Esophagus squamous epithelium (tissue), 5 donors: ENCODE data around the gene FIGNL2. TPM values are rescaled to one million over a fixed set of nuclear protein-coding genes. Genes with fewer than 3 reads are reported as not detected.

Experiments used
- DNase-seq: peaks from one replicate; lab custom pipeline; 2025; lab: John Stamatoyannopoulos, UW
- H3K27ac ChIP-seq, 4 donors: fragments of 200-600 bp; sonication (generic); one replicate each; pipeline ENCODE4 v1.5.1; 2016 to 2019; ENCODE audit warnings: mild to moderate bottlenecking in 1 of 4
- H3K27me3 ChIP-seq, 4 donors: fragments of 200-600 bp; sonication (generic); 1 replicate in 3 of 4; 2 replicates in 1 of 4; pipeline versions ENCODE4 v1.5.1 to v1.6.0; 2017 to 2021; ENCODE audit warnings: antibody characterized with exemption in 1 of 4
- H3K36me3 ChIP-seq, 3 donors: fragments of 200-600 bp; sonication (generic); one replicate each; pipeline ENCODE4 v1.5.1; 2016 to 2019
- H3K4me1 ChIP-seq, 3 donors: fragments of 200-600 bp; sonication (generic); one replicate each; pipeline ENCODE4 v1.5.1; 2017 to 2019
- H3K4me3 ChIP-seq, 4 donors: fragments of 200-600 bp; sonication (generic); 1 replicate in 3 of 4; 2 replicates in 1 of 4; pipeline ENCODE4 v1.5.1; 2016 to 2019; ENCODE audit warnings: mild to moderate bottlenecking in 2 of 4, moderate library complexity in 1 of 4
- H3K9me3 ChIP-seq, 3 donors: fragments of 200-600 bp; sonication (generic); one replicate each; pipeline ENCODE4 v1.5.1; 2016 to 2019
- POLR2A ChIP-seq, 4 donors: fragments of 450-650 bp; IDR thresholded peaks; one replicate each; pipeline ENCODE4 v1.6.1; 2017; ENCODE audit warnings: antibody characterized with exemption in 4 of 4, mild to moderate bottlenecking in 4 of 4, moderate library complexity in 3 of 4
- WGBS, 2 donors: methylation state at CpG; one replicate each; pipeline ENCODE4 v1.1.5; 2018; 5-methylcytosine and 5-hydroxymethylcytosine counted together
- intact Hi-C: fragments of 100-400 bp; cut with DNase I; formaldehyde crosslinking; loops from one replicate; pipeline ENCODE4 v1.15.0; 2022
- total RNA-seq, 4 donors: library from RNA; depleted of rRNA; stranded (reverse); fragments of >200 nt; gene quantifications; one replicate each; pipeline ENCODE4 v1.1.0, GENCODE V29; 2016
- TF ChIP-seq, protein P1 (sequence below), 6 experiments: fragments of 450-650 bp in 4 of 6; fragments of 200-600 bp in 2 of 6; sonication (generic) in 2 of 6; IDR thresholded peaks; one replicate each; pipeline ENCODE4 v1.5.1; 2016 to 2019; ENCODE audit warnings: antibody characterized with exemption in 6 of 6, mild to moderate bottlenecking in 4 of 6, moderate library complexity in 4 of 6
- donor health status: DM: yes; HTN: yes; CAD: no.

FIGNL2 gene
- total RNA-seq, 4 donors from 2014 or later: 0.18 to 0.38 (median 0.19) TPM; not detected in 1

GRCh38 chr12:51771008-51771407 lies 77.5 kb downstream of the FIGNL2 start:
- Histone ChIP-seq H3K4me3 (no peak overlapping the region), H3K36me3 (no peaks in the 10 kb centered on the region), H3K27ac (no peak overlapping the region), H3K4me1 (no peaks in the 10 kb centered on the region), H3K9me3 (no peaks in the 10 kb centered on the region), H3K27me3 (no peaks in the 10 kb centered on the region)
- WGBS, 2 donors: 91% methylated on average over 1 of the region's 1 CpG; no CpG with 5 or more reads in 1 of the 2 donors
- intact Hi-C loops: no loop called here
- no peak for DNase-seq
- TF ChIP-seq POLR2A (IDR thresholded peaks at IDR 0.05): no peak
- TF ChIP-seq, protein P1, sequence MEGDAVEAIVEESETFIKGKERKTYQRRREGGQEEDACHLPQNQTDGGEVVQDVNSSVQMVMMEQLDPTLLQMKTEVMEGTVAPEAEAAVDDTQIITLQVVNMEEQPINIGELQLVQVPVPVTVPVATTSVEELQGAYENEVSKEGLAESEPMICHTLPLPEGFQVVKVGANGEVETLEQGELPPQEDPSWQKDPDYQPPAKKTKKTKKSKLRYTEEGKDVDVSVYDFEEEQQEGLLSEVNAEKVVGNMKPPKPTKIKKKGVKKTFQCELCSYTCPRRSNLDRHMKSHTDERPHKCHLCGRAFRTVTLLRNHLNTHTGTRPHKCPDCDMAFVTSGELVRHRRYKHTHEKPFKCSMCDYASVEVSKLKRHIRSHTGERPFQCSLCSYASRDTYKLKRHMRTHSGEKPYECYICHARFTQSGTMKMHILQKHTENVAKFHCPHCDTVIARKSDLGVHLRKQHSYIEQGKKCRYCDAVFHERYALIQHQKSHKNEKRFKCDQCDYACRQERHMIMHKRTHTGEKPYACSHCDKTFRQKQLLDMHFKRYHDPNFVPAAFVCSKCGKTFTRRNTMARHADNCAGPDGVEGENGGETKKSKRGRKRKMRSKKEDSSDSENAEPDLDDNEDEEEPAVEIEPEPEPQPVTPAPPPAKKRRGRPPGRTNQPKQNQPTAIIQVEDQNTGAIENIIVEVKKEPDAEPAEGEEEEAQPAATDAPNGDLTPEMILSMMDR (IDR thresholded peaks at IDR 0.05): no peak

Other genes with a start within 250 kb of the FIGNL2 start
- gene ANKRD33, start 39.4 kb upstream of the FIGNL2 start, total RNA-seq: under 1 TPM in 1 of 4 donors, not detected in 3; 0.70 TPM
- 10 to 100 TPM in 3 of 4 donors, 1 to 10 TPM in 1; 2.0 to 71.3 (median 14.5) TPM for gene ACVRL1, start 58.8 kb upstream of the FIGNL2 start, total RNA-seq
- gene ACVR1B, start 103.0 kb upstream of the FIGNL2 start, total RNA-seq: 10 to 100 TPM; 11.4 to 31.7 (median 16.8) TPM
- 10 to 100 TPM in 1 of 4 donors, 1 to 10 TPM in 3; 1.7 to 10.7 (median 3.6) TPM for gene TAMALIN, start 158.2 kb upstream of the FIGNL2 start, total RNA-seq
- gene NR4A1, start 202.7 kb upstream of the FIGNL2 start, total RNA-seq: 10 to 100 TPM in 1 of 4 donors, 1 to 10 TPM in 3; 3.4 to 12.6 (median 5.6) TPM
- 10 to 100 TPM; 36.7 to 54.7 (median 40.4) TPM for gene ATG101, start 221.3 kb upstream of the FIGNL2 start, total RNA-seq
- gene SMIM41, start 231.0 kb upstream of the FIGNL2 start, total RNA-seq: 1 to 10 TPM in 2 of 4 donors, under 1 TPM in 1, not detected in 1; 0.50 to 5.7 (median 1.8) TPM